CD14-positive monocyte (primary cell): ENCODE measurements around the gene CDH4. TPM values are rescaled to one million over a fixed set of nuclear protein-coding genes. Genes with fewer than 3 reads are reported as not detected.

ENCODE experiments used
- DNase-seq, 3 donors: peaks; one replicate each; pipeline ENCODE4 v3.0.0-alpha.2; 2011 to 2022
- H2AFZ ChIP-seq: 2 replicates; pipeline ENCODE4 v1.6.0; 2012; ENCODE audit warnings: mild to moderate bottlenecking, low read depth, low read length, inconsistent platforms; ENCODE audit not compliant: insufficient read depth, poor library complexity, severe bottlenecking
- H3K27ac ChIP-seq, 2 donors: 1 replicate in 1 of 2; 2 replicates in 1 of 2; pipeline ENCODE4 v1.5.1; 2012 to 2013; ENCODE audit warnings: low read length in 2 of 2, control low read depth in 1 of 2, inconsistent platforms in 1 of 2, low read depth in 1 of 2, mild to moderate bottlenecking in 1 of 2
- H3K27me3 ChIP-seq, 2 donors: one replicate each; pipeline versions ENCODE4 v1.6.0 to v1.6.1; 2011 to 2013; ENCODE audit warnings: low read length in 2 of 2; ENCODE audit not compliant: control insufficient read depth in 2 of 2, insufficient read depth in 2 of 2
- H3K36me3 ChIP-seq, 2 donors: replicated peaks in 1 of 2; 1 replicate in 1 of 2; 2 replicates in 1 of 2; pipeline versions ENCODE4 v1.5.1 to v1.6.1; 2012 to 2013; ENCODE audit warnings: low read length in 2 of 2, control low read depth in 1 of 2, inconsistent platforms in 1 of 2, mild to moderate bottlenecking in 1 of 2; ENCODE audit not compliant: insufficient read depth in 2 of 2, control insufficient read depth in 1 of 2
- H3K4me1 ChIP-seq, 2 donors: 1 replicate in 1 of 2; 2 replicates in 1 of 2; pipeline versions ENCODE4 v1.5.1 to v1.6.1; 2012 to 2013; ENCODE audit warnings: low read length in 2 of 2, control low read depth in 1 of 2, inconsistent platforms in 1 of 2, mild to moderate bottlenecking in 1 of 2, moderate library complexity in 1 of 2; ENCODE audit not compliant: insufficient read depth in 2 of 2, control insufficient read depth in 1 of 2
- H3K4me2 ChIP-seq: replicated peaks from 2 replicates; pipeline ENCODE3; 2012; ENCODE audit warnings: low read length, moderate library complexity, mild to moderate bottlenecking; ENCODE audit not compliant: poor library complexity, severe bottlenecking; ENCODE audit errors: extremely low read depth
- H3K4me3 ChIP-seq, 3 experiments: fragments of 200-600 bp in 1 of 3; sonication (generic) in 1 of 3; replicated peaks in 1 of 3; 1 replicate in 2 of 3; 2 replicates in 1 of 3; pipeline ENCODE4 v1.5.1; 2011 to 2013; ENCODE audit warnings: low read length in 3 of 3, mild to moderate bottlenecking in 3 of 3, control low read depth in 2 of 3, low read depth in 2 of 3, inconsistent platforms in 1 of 3, moderate library complexity in 1 of 3
- H3K79me2 ChIP-seq: 2 replicates; pipeline ENCODE4 v1.6.0; 2012; ENCODE audit warnings: mild to moderate bottlenecking, control low read depth, inconsistent platforms, low read length, moderate library complexity; ENCODE audit not compliant: insufficient read depth
- H3K9ac ChIP-seq: 2 replicates; pipeline ENCODE4 v1.6.0; 2017; ENCODE audit warnings: low read length, mild to moderate bottlenecking; ENCODE audit not compliant: insufficient read depth, poor library complexity, severe bottlenecking
- H3K9me3 ChIP-seq, 2 donors: replicated peaks in 1 of 2; 1 replicate in 1 of 2; 2 replicates in 1 of 2; pipeline versions ENCODE4 v1.5.1 to v1.6.1; 2012 to 2013; ENCODE audit warnings: low read length in 2 of 2, control low read depth in 1 of 2; ENCODE audit not compliant: control insufficient read depth in 1 of 2, insufficient read depth in 1 of 2
- H4K20me1 ChIP-seq: 2 replicates; pipeline ENCODE4 v1.6.0; 2012; ENCODE audit warnings: mild to moderate bottlenecking, low read length, control low read depth, moderate library complexity; ENCODE audit not compliant: insufficient read depth
- H3K27ac Mint-ChIP-seq, 7 donors: one replicate each; pipeline ENCODE4 v1.8.0; 2020; ENCODE audit warnings: mild to moderate bottlenecking in 7 of 7, mixed read lengths in 7 of 7, moderate library complexity in 6 of 7, inconsistent platforms in 2 of 7
- H3K27me3 Mint-ChIP-seq, 3 donors: one replicate each; pipeline ENCODE4 v1.8.0; 2021 to 2022; ENCODE audit warnings: low read depth in 3 of 3, mild to moderate bottlenecking in 3 of 3, mixed read lengths in 3 of 3, moderate library complexity in 3 of 3, inconsistent platforms in 1 of 3
- H3K36me3 Mint-ChIP-seq, 2 donors: one replicate each; pipeline ENCODE4 v1.8.0; 2020; ENCODE audit warnings: mixed read lengths in 2 of 2, inconsistent platforms in 1 of 2, mild to moderate bottlenecking in 1 of 2
- H3K4me1 Mint-ChIP-seq: one replicate; pipeline ENCODE4 v1.8.0; 2020; ENCODE audit warnings: mild to moderate bottlenecking, mixed read lengths
- H3K4me3 Mint-ChIP-seq, 2 donors: one replicate each; pipeline ENCODE4 v1.8.0; 2020; ENCODE audit warnings: mild to moderate bottlenecking in 2 of 2, mixed read lengths in 2 of 2, moderate library complexity in 1 of 2
- H3K9me3 Mint-ChIP-seq, 7 donors: one replicate each; pipeline ENCODE4 v1.8.0; 2020 to 2022; ENCODE audit warnings: mixed read lengths in 7 of 7, mild to moderate bottlenecking in 6 of 7, moderate library complexity in 6 of 7, inconsistent platforms in 2 of 7
- WGBS: methylation state at CpG from one replicate; pipeline ENCODE4 v1.1.5; 2013; ENCODE audit warnings: missing lambda C conversion rate; ENCODE audit not compliant: insufficient coverage; 5-methylcytosine and 5-hydroxymethylcytosine counted together
- intact Hi-C, 2 donors: fragments of 100-400 bp; cut with micrococcal nuclease; formaldehyde crosslinking; loops; one replicate each; pipeline versions ENCODE4 v1.15.0 to v1.15.1; 2023
- polyA plus RNA-seq, 3 donors: library from polyadenylated mRNA; depleted of rRNA in 1 of 3; unstranded in 2 of 3; stranded (reverse) in 1 of 3; fragments of 300-500 nt in 2 of 3; fragments of >200 nt in 1 of 3; fragmentation: Illumina TruSeq in 2 of 3; gene quantifications; 1 replicate in 2 of 3; 2 replicates in 1 of 3; pipeline ENCODE4 v1.2.3, GENCODE V29; 2012 to 2021
- TF ChIP-seq, protein P1 (sequence below): fragments of 200-600 bp; IDR thresholded peaks from one replicate; pipeline ENCODE4 v1.8.0; 2022; ENCODE audit warnings: antibody characterized with exemption, mild to moderate bottlenecking

Gene CDH4
- polyA plus RNA-seq, 3 donors, result not detected

DNA sequence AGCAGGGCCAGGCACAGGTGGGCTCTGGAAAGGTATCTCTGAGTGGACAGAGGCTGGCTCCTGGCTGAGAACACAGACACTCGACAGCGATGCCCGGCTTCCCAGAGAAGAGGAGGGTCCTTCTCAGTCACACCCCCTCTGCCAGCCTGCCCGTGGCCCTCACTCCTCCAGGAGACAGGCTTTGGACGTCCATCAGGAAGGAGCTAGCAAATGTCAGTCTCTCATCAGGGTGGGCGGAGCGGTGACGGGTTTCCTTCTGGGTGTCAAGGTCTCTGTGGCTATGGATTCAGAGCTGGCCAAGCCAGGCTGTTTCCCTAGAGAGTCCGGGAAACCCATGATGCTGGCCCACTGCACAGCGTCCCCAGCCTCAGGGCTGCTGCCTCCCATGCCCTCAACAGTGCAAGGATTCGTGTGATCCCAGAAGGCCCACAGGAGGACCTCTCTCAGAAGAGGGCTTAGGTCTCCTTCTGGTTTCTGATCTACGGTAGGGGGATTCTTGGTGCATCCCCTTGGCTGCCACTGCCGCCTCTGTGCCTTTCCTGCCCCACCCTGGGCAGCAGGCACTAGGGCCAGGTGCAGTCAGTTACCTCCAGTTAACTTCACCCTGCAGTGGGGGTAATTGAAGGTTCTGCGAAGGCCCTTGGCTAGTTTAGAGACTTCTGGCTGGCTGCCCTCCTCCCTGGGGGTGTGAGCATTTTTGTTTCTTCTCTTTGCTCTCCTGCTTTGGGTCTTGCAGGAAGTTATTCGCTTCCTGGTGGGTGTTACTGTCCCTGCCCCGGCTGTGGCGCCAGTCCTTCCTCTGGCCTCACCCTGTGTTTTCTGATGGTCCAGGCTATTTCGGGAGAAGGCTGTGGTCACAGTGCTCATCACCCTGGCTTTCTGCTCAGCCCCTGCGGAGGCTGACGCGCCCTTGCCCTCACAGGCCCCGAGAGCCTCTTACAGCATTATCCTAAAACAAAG lies 80.2 kb downstream of the CDH4 start:
- no peak overlapping the region for H3K4me3 Mint-ChIP-seq
- no peak overlapping the region for H3K27ac ChIP-seq
- peaks cover 0 to 30% (median 22%) of the 10 kb centered on the region in 7 donors for H3K9me3 Mint-ChIP-seq
- no peaks in the 10 kb centered on the region for H3K36me3 Mint-ChIP-seq
- no peak for DNase-seq
- no peak overlapping the region for H3K9ac ChIP-seq
- no peak overlapping the region for H3K27ac Mint-ChIP-seq
- H3K27me3 Mint-ChIP-seq, result peaks cover 0 to 7% (median 3%) of the 10 kb centered on the region in 3 donors
- H3K79me2 ChIP-seq, result no peaks in the 10 kb centered on the region
- H3K36me3 ChIP-seq, result no peaks in the 10 kb centered on the region
- TF ChIP-seq, protein P1, sequence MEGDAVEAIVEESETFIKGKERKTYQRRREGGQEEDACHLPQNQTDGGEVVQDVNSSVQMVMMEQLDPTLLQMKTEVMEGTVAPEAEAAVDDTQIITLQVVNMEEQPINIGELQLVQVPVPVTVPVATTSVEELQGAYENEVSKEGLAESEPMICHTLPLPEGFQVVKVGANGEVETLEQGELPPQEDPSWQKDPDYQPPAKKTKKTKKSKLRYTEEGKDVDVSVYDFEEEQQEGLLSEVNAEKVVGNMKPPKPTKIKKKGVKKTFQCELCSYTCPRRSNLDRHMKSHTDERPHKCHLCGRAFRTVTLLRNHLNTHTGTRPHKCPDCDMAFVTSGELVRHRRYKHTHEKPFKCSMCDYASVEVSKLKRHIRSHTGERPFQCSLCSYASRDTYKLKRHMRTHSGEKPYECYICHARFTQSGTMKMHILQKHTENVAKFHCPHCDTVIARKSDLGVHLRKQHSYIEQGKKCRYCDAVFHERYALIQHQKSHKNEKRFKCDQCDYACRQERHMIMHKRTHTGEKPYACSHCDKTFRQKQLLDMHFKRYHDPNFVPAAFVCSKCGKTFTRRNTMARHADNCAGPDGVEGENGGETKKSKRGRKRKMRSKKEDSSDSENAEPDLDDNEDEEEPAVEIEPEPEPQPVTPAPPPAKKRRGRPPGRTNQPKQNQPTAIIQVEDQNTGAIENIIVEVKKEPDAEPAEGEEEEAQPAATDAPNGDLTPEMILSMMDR, result no peak
- H3K4me1 ChIP-seq, result no peaks in the 10 kb centered on the region
- no peaks in the 10 kb centered on the region for H4K20me1 ChIP-seq
- H3K4me3 ChIP-seq, result no peak overlapping the region
- H3K27me3 ChIP-seq, result no peaks in the 10 kb centered on the region
- H2AFZ ChIP-seq, result no peak overlapping the region
- intact Hi-C loops, result no loop called here
- peaks cover 0 to 66% of the 10 kb centered on the region in 2 donors for H3K9me3 ChIP-seq
- H3K4me2 ChIP-seq, result no peak overlapping the region
- peaks cover 8% of the 10 kb centered on the region for H3K4me1 Mint-ChIP-seq
- 62% methylated on average over 17 of the region's 22 CpGs for WGBS

DNA sequence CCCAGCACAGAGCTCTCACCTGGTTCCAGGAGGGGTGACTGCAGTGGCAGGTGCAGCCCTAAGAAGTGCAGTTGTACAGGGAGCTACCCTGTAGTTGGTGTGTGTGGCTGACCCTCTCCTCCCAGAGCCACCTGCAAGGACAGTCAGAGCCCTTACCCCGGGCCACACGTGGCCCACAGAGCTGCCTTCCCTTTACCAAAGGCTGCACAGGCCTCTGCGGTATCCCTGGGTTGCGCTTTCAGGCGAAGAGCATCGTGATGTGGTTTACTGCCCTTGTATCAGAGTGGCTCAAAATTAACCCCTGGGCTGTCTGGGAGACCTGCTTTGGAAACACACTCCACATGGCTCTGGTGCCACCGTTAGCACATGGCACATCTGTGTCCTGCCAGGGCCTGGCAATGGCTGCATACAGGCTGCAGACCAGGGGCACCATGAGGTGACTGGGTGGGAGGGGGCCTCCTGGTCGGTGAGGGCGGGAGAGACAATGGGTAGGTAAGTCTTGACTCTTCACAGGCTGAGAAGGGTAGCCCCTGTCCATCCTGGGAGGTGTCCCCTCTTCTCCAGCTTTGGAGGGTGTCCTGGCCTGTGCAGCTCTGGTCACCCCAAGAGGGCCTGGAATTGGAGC lies 81.5 kb downstream of the CDH4 start:
- H3K36me3 Mint-ChIP-seq, result no peaks in the 10 kb centered on the region
- Histone ChIP-seq H3K4me3 (no peak overlapping the region), H3K36me3 (no peaks in the 10 kb centered on the region), H2AFZ (no peak overlapping the region), H4K20me1 (no peaks in the 10 kb centered on the region), H3K79me2 (no peaks in the 10 kb centered on the region), H3K9me3 (peaks cover 0 to 69% of the 10 kb centered on the region in 2 donors), H3K27ac (no peak overlapping the region), H3K9ac (no peak overlapping the region), H3K27me3 (no peaks in the 10 kb centered on the region), H3K4me2 (no peak overlapping the region), H3K4me1 (no peaks in the 10 kb centered on the region)
- TF ChIP-seq, protein P1, result no peak
- peaks cover 8% of the 10 kb centered on the region for H3K4me1 Mint-ChIP-seq
- 94% methylated on average over 8 of the region's 9 CpGs for WGBS
- intact Hi-C loops, result no loop called here
- no peak overlapping the region for H3K27ac Mint-ChIP-seq
- no peak overlapping the region for H3K4me3 Mint-ChIP-seq
- peaks cover 0 to 30% (median 22%) of the 10 kb centered on the region in 7 donors for H3K9me3 Mint-ChIP-seq
- no peak for DNase-seq
- H3K27me3 Mint-ChIP-seq, result peaks cover 0 to 7% (median 5%) of the 10 kb centered on the region in 3 donors
